HG03175 (cell line): ENCODE data around the gene MYO16.

Source experiments
- ATAC-seq: cut with Tn5 transposase; IDR thresholded peaks from one replicate; pipeline ENCODE4 v1.9.1; 2021; ENCODE audit warnings: mild to moderate bottlenecking, moderate library complexity; ENCODE audit not compliant: unreplicated experiment

MYO16 gene

GRCh38 chr13:109113427-109113826 is 484.0 kb downstream of the MYO16 start:
- ATAC-seq, result peak; percentile 84

- ATAC-seq, result no peak
These were observed 484.8 kb downstream of the MYO16 start for GRCh38 chr13:109114162-109114561.

GRCh38 chr13:109114991-109115390 is 485.6 kb downstream of the MYO16 start:
- ATAC-seq, result no peak

- no peak for ATAC-seq
These were observed 489.1 kb downstream of the MYO16 start for GRCh38 chr13:109118521-109118920.

GRCh38 chr13:109119896-109120295 is 490.5 kb downstream of the MYO16 start:
- ATAC-seq, result no peak

GRCh38 chr13:109121826-109122225 is 492.4 kb downstream of the MYO16 start:
- no peak for ATAC-seq

GRCh38 chr13:109123971-109124370 is 494.6 kb downstream of the MYO16 start:
- ATAC-seq, result no peak

GRCh38 chr13:109126178-109126577 is 496.8 kb downstream of the MYO16 start:
- ATAC-seq, result no peak

- ATAC-seq, result no peak
These were observed 497.7 kb downstream of the MYO16 start for GRCh38 chr13:109126891-109127641.

GRCh38 chr13:109128121-109128520 is 498.7 kb downstream of the MYO16 start:
- no peak for ATAC-seq

GRCh38 chr13:109130093-109130835 is 500.9 kb downstream of the MYO16 start:
- ATAC-seq, result no peak

- ATAC-seq, result peak; percentile 85
These were observed 502.4 kb downstream of the MYO16 start for GRCh38 chr13:109131698-109132257.

GRCh38 chr13:109135018-109135417 is 505.6 kb downstream of the MYO16 start:
- ATAC-seq, result no peak

GRCh38 chr13:109136873-109137272 is 507.5 kb downstream of the MYO16 start:
- no peak for ATAC-seq

GRCh38 chr13:109139346-109139745 is 509.9 kb downstream of the MYO16 start:
- ATAC-seq, result no peak

GRCh38 chr13:109140054-109140453 is 510.6 kb downstream of the MYO16 start:
- no peak for ATAC-seq

GRCh38 chr13:109140479-109141349 is 511.3 kb downstream of the MYO16 start:
- ATAC-seq, result no peak

GRCh38 chr13:109141706-109142105 is 512.3 kb downstream of the MYO16 start:
- no peak for ATAC-seq

- ATAC-seq, result peak; percentile 16
These were observed 515.5 kb downstream of the MYO16 start for GRCh38 chr13:109144693-109145437.

GRCh38 chr13:109145631-109146030 is 516.2 kb downstream of the MYO16 start:
- ATAC-seq, result peak; percentile 92
